Measurements from ENCODE around the gene MALT1.

Gene MALT1

GRCh38 chr18:58781627-58782194 is 110.4 kb downstream of the MALT1 start:
- H3K27ac ChIP-seq (ENCODE audit: low read depth, low read length) = no peak overlapping the region
- H3K36me3 ChIP-seq (ENCODE audit: control insufficient read depth, insufficient read depth, low read length) = no peaks in the 10 kb centered on the region
- peak; percentile 91 for DNase-seq
- no peak overlapping the region for H2BK120ac ChIP-seq (ENCODE audit: low read depth, low read length)
- H2AK5ac ChIP-seq (ENCODE audit: low read length) = peak overlapping the region; percentile 13
- no peaks in the 10 kb centered on the region for H3K79me1 ChIP-seq (ENCODE audit: low read length)
- H3K9ac ChIP-seq (ENCODE audit: low read length) = no peak overlapping the region
- H2BK15ac ChIP-seq (replicated peaks; ENCODE audit: low read depth) = no peak overlapping the region
- H3K4me3 ChIP-seq (ENCODE audit: low read length) = no peak overlapping the region
- H4K5ac ChIP-seq (ENCODE audit: low read length) = no peak overlapping the region
- no peak overlapping the region for H4K8ac ChIP-seq (ENCODE audit: low read depth, low read length)
- no peak overlapping the region for H3K4me2 ChIP-seq (ENCODE audit: low read length)
- no CpG with 5 or more reads among the region's 10 CpGs for WGBS (ENCODE audit: extremely low coverage, insufficient coverage, low lambda C conversion rate)
- H3K4ac ChIP-seq (ENCODE audit: low read depth, low read length) = no peak overlapping the region
- no peak overlapping the region for H3K23ac ChIP-seq (ENCODE audit: low read length)
- H3K56ac ChIP-seq (ENCODE audit: low read length) = peak overlapping the region; percentile 19
- peak overlapping the region; percentile 5 for H2BK5ac ChIP-seq (ENCODE audit: low read length)
- no peak overlapping the region for H3K18ac ChIP-seq (ENCODE audit: low read length)
- no peaks in the 10 kb centered on the region for H3K79me2 ChIP-seq (ENCODE audit: control insufficient read depth, insufficient read depth, low read length)
- H3K27me3 ChIP-seq (ENCODE audit: insufficient read depth, low read length, poor library complexity) = no peaks in the 10 kb centered on the region
- peaks cover 4% of the 10 kb centered on the region for H3K4me1 ChIP-seq (ENCODE audit: control insufficient read depth, low read depth, low read length)

- no peak overlapping the region for H3K4me2 ChIP-seq (ENCODE audit: low read length)
- H3K27ac ChIP-seq (ENCODE audit: low read depth, low read length) = peak overlapping the region; percentile 46
Observed at GRCh38 chr18:58784601-58785137, 113.4 kb downstream of the MALT1 start.

GRCh38 chr18:58785171-58785805 is 114.0 kb downstream of the MALT1 start:
- Histone ChIP-seq H3K79me1 (ENCODE audit: low read length) (no peaks in the 10 kb centered on the region), H3K56ac (ENCODE audit: low read length) (peak overlapping the region; percentile 54), H2BK5ac (ENCODE audit: low read length) (peak overlapping the region; percentile 6), H3K4me2 (ENCODE audit: low read length) (no peak overlapping the region), H3K36me3 (ENCODE audit: control insufficient read depth, insufficient read depth, low read length) (no peaks in the 10 kb centered on the region), H2BK120ac (ENCODE audit: low read depth, low read length) (no peak overlapping the region), H4K8ac (ENCODE audit: low read depth, low read length) (no peak overlapping the region), H3K23ac (ENCODE audit: low read length) (no peak overlapping the region), H3K4me1 (ENCODE audit: control insufficient read depth, low read depth, low read length) (peaks cover 5% of the 10 kb centered on the region), H2AK5ac (ENCODE audit: low read length) (no peak overlapping the region), H3K79me2 (ENCODE audit: control insufficient read depth, insufficient read depth, low read length) (no peaks in the 10 kb centered on the region), H3K18ac (ENCODE audit: low read length) (peak overlapping the region; percentile 8), H3K4me3 (ENCODE audit: low read length) (no peak overlapping the region), H3K9ac (ENCODE audit: low read length) (peak overlapping the region; percentile 22), H3K4ac (ENCODE audit: low read depth, low read length) (peak overlapping the region; percentile 7), H2BK15ac (replicated peaks; ENCODE audit: low read depth) (no peak overlapping the region), H3K27ac (ENCODE audit: low read depth, low read length) (peak overlapping the region; percentile 46), H3K27me3 (ENCODE audit: insufficient read depth, low read length, poor library complexity) (no peaks in the 10 kb centered on the region), H4K5ac (ENCODE audit: low read length) (no peak overlapping the region)
- peak; percentile 93 for DNase-seq
- WGBS (ENCODE audit: extremely low coverage, insufficient coverage, low lambda C conversion rate) = no CpG with 5 or more reads among the region's 13 CpGs

More at GRCh38 chr18:58784601-58785137, 113.4 kb downstream of the MALT1 start:
- Histone ChIP-seq H3K18ac (ENCODE audit: low read length) (peak overlapping the region; percentile 8), H3K4ac (ENCODE audit: low read depth, low read length) (peak overlapping the region; percentile 7), H2BK15ac (replicated peaks; ENCODE audit: low read depth) (no peak overlapping the region), H3K4me1 (ENCODE audit: control insufficient read depth, low read depth, low read length) (peaks cover 5% of the 10 kb centered on the region), H3K56ac (ENCODE audit: low read length) (peak overlapping the region; percentile 65), H4K5ac (ENCODE audit: low read length) (no peak overlapping the region), H3K4me3 (ENCODE audit: low read length) (no peak overlapping the region), H3K23ac (ENCODE audit: low read length) (no peak overlapping the region), H3K27me3 (ENCODE audit: insufficient read depth, low read length, poor library complexity) (no peaks in the 10 kb centered on the region), H3K79me1 (ENCODE audit: low read length) (no peaks in the 10 kb centered on the region), H3K9ac (ENCODE audit: low read length) (peak overlapping the region; percentile 22), H3K79me2 (ENCODE audit: control insufficient read depth, insufficient read depth, low read length) (no peaks in the 10 kb centered on the region), H2BK5ac (ENCODE audit: low read length) (peak overlapping the region; percentile 42), H4K8ac (ENCODE audit: low read depth, low read length) (no peak overlapping the region), H3K36me3 (ENCODE audit: control insufficient read depth, insufficient read depth, low read length) (no peaks in the 10 kb centered on the region), H2AK5ac (ENCODE audit: low read length) (no peak overlapping the region), H2BK120ac (ENCODE audit: low read depth, low read length) (no peak overlapping the region)
- WGBS (ENCODE audit: extremely low coverage, insufficient coverage, low lambda C conversion rate) = no CpG with 5 or more reads among the region's 15 CpGs
- DNase-seq = peak; percentile 81

GRCh38 chr18:58785870-58786269 is 114.6 kb downstream of the MALT1 start:
- no CpG with 5 or more reads among the region's 4 CpGs for WGBS (ENCODE audit: extremely low coverage, insufficient coverage, low lambda C conversion rate)
- no peak overlapping the region for H3K27ac ChIP-seq (ENCODE audit: low read depth, low read length)

GRCh38 chr18:58787536-58788149 is 116.4 kb downstream of the MALT1 start:
- Histone ChIP-seq H2BK15ac (replicated peaks; ENCODE audit: low read depth) (no peak overlapping the region), H3K4me1 (ENCODE audit: control insufficient read depth, low read depth, low read length) (peaks cover 5% of the 10 kb centered on the region), H3K79me2 (ENCODE audit: control insufficient read depth, insufficient read depth, low read length) (no peaks in the 10 kb centered on the region), H3K4ac (ENCODE audit: low read depth, low read length) (no peak overlapping the region), H4K8ac (ENCODE audit: low read depth, low read length) (no peak overlapping the region), H2AK5ac (ENCODE audit: low read length) (no peak overlapping the region), H3K9ac (ENCODE audit: low read length) (no peak overlapping the region), H3K56ac (ENCODE audit: low read length) (no peak overlapping the region), H3K79me1 (ENCODE audit: low read length) (no peaks in the 10 kb centered on the region), H3K27me3 (ENCODE audit: insufficient read depth, low read length, poor library complexity) (no peaks in the 10 kb centered on the region), H3K27ac (ENCODE audit: low read depth, low read length) (no peak overlapping the region), H3K18ac (ENCODE audit: low read length) (no peak overlapping the region), H2BK120ac (ENCODE audit: low read depth, low read length) (no peak overlapping the region), H3K4me3 (ENCODE audit: low read length) (no peak overlapping the region), H3K4me2 (ENCODE audit: low read length) (no peak overlapping the region), H3K36me3 (ENCODE audit: control insufficient read depth, insufficient read depth, low read length) (no peaks in the 10 kb centered on the region), H3K23ac (ENCODE audit: low read length) (no peak overlapping the region), H4K5ac (ENCODE audit: low read length) (no peak overlapping the region), H2BK5ac (ENCODE audit: low read length) (no peak overlapping the region)
- WGBS (ENCODE audit: extremely low coverage, insufficient coverage, low lambda C conversion rate) = no CpG with 5 or more reads among the region's 14 CpGs
- peak; percentile 53 for DNase-seq

More at GRCh38 chr18:58785870-58786269, 114.6 kb downstream of the MALT1 start:
- H3K4me3 ChIP-seq (ENCODE audit: low read length) = no peak overlapping the region
- no peak overlapping the region for H2AK5ac ChIP-seq (ENCODE audit: low read length)
- no peak overlapping the region for H2BK5ac ChIP-seq (ENCODE audit: low read length)
- no peak overlapping the region for H2BK120ac ChIP-seq (ENCODE audit: low read depth, low read length)
- no peak overlapping the region for H3K18ac ChIP-seq (ENCODE audit: low read length)
- H2BK15ac ChIP-seq (replicated peaks; ENCODE audit: low read depth) = no peak overlapping the region
- peaks cover 5% of the 10 kb centered on the region for H3K4me1 ChIP-seq (ENCODE audit: control insufficient read depth, low read depth, low read length)
- H3K56ac ChIP-seq (ENCODE audit: low read length) = no peak overlapping the region
- H3K79me1 ChIP-seq (ENCODE audit: low read length) = no peaks in the 10 kb centered on the region
- no peak for DNase-seq
- no peak overlapping the region for H3K4me2 ChIP-seq (ENCODE audit: low read length)
- H4K8ac ChIP-seq (ENCODE audit: low read depth, low read length) = no peak overlapping the region
- no peaks in the 10 kb centered on the region for H3K27me3 ChIP-seq (ENCODE audit: insufficient read depth, low read length, poor library complexity)
- no peak overlapping the region for H3K23ac ChIP-seq (ENCODE audit: low read length)
- H3K79me2 ChIP-seq (ENCODE audit: control insufficient read depth, insufficient read depth, low read length) = no peaks in the 10 kb centered on the region
- no peak overlapping the region for H3K4ac ChIP-seq (ENCODE audit: low read depth, low read length)
- no peak overlapping the region for H3K9ac ChIP-seq (ENCODE audit: low read length)
- no peaks in the 10 kb centered on the region for H3K36me3 ChIP-seq (ENCODE audit: control insufficient read depth, insufficient read depth, low read length)
- H4K5ac ChIP-seq (ENCODE audit: low read length) = no peak overlapping the region
